ENCODE results near the gene STPG3.

The STPG3 gene

GRCh38 chr9:137243626-137244485, 7.2 kb upstream of the STPG3 start:
- H3K4me3 ChIP-seq (ENCODE audit: low read length) = peak overlapping the region; percentile 9; the same call in 1 of the 2 replicates
- peak overlapping the region; percentile 18; the same call in 1 of the 2 replicates for H3K27ac ChIP-seq (ENCODE audit: low read depth, low read length)
- H3K9ac ChIP-seq (ENCODE audit: low read depth, low read length) = peak overlapping the region; percentile 18; the same call in 1 of the 2 replicates
- no peaks in the 10 kb centered on the region for H3K27me3 ChIP-seq (ENCODE audit: insufficient read depth, low read length)
- H3K36me3 ChIP-seq (ENCODE audit: insufficient read depth, low read length) = peaks cover 22% of the 10 kb centered on the region
- no peaks in the 10 kb centered on the region for H3K9me3 ChIP-seq (ENCODE audit: insufficient read depth, low read depth, low read length)
- 61% methylated on average over 15 of the region's 15 CpGs for WGBS
- peaks cover 14% of the 10 kb centered on the region for H3K4me1 ChIP-seq (ENCODE audit: insufficient read depth, low read length)

GRCh38 chr9:137244486-137245449, 6.3 kb upstream of the STPG3 start:
- 66% methylated on average over 36 of the region's 36 CpGs for WGBS
- Histone ChIP-seq H3K36me3 (ENCODE audit: insufficient read depth, low read length) (peaks cover 22% of the 10 kb centered on the region), H3K4me3 (ENCODE audit: low read length) (no peak overlapping the region), H3K27ac (ENCODE audit: low read depth, low read length) (peak overlapping the region; percentile 27; the same call in 1 of the 2 replicates), H3K9me3 (ENCODE audit: insufficient read depth, low read depth, low read length) (no peaks in the 10 kb centered on the region), H3K27me3 (ENCODE audit: insufficient read depth, low read length) (no peaks in the 10 kb centered on the region), H3K4me1 (ENCODE audit: insufficient read depth, low read length) (peaks cover 14% of the 10 kb centered on the region), H3K9ac (ENCODE audit: low read depth, low read length) (peak overlapping the region; percentile 18; the same call in 1 of the 2 replicates)

DNA sequence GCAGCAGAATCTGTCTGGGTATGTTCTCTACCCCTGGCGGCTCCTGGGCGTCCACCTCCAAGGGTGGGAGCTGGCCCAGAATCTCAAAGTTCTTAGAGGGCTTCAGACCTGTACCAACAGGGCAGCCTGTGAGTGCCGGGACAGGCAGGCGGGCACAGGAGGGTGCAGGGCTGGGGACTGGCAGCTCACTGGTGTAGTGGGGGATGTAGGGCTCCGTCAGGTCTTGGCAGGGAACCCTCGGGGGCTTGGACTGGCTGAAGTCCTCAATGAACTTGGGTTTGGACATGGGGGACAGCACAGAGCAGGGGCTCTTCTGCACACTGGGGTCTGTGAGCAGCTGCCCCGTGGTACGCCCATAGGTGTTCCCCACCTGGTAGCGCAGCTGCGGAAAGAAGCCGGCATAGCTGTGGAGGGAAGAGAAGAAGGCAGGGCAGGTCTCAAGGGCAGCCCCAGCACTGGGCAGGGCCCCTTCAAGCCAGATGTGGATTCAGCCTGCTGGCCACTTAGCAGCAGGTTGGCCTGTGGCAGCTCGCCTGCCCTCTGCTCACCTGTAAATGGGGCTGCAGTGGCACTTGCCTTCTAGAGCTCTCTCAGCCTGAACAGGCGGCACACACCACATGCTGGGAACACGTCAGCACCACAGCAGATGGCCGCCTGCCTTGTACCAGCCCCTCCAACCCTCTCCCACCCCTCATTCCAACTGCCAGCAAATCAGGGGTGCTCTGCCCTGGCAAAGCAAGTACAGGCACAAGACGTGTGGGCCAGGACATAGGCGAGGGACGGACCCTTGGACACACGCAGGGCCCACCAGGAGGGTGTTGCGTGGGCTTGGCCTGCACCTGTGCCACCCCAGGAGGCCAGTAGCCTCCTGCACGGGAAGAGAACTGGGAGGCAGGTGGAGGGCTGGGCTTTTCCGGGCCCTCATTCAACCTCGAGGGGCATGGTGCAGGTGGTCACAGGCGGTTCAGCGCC, 5.3 kb upstream of the STPG3 start:
- Histone ChIP-seq H3K9ac (ENCODE audit: low read depth, low read length) (no peak overlapping the region), H3K4me1 (ENCODE audit: insufficient read depth, low read length) (peaks cover 14% of the 10 kb centered on the region), H3K36me3 (ENCODE audit: insufficient read depth, low read length) (peaks cover 22% of the 10 kb centered on the region), H3K27ac (ENCODE audit: low read depth, low read length) (no peak overlapping the region), H3K4me3 (ENCODE audit: low read length) (no peak overlapping the region), H3K9me3 (ENCODE audit: insufficient read depth, low read depth, low read length) (no peaks in the 10 kb centered on the region), H3K27me3 (ENCODE audit: insufficient read depth, low read length) (no peaks in the 10 kb centered on the region; the same call in 1 of the 2 replicates)
- 91% methylated on average over 25 of the region's 25 CpGs for WGBS

DNA sequence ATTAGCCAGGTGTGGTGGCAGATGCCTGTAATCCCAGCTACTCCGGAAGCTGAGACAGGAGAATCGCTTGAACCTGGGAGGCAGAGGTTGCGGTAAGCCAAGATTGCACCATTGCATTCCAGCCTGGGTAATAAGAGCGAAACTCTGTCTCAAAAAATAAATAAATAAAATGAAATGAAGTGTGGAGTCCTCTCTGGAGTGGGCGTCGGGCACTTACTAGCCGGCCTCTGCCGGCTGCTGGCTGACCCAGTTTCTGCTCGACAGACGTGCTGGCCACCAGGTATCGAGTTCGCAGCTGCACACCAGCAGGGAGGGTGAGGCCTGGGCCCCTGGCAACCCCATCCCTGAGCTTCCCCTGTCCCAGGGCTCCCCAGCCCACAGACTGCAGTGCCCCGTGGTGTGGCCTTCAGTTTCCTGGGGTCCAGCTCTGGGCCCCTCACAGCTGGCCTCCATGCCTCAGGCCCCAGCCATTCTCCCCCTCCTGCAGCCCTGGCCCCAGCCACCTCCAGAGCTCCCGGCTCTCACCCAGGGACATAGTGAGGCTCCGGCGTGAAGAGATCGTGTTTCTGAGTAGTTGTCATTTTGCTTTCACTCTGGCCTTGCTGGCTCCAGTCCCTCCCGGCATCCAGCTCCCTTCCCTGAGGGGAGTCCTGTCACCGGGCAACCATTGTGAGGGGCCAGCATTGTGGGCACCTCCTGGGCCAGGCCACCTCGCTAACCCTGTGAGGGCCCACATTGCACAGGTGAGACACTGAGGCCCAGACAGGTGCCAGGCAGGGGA, 3.8 kb upstream of the STPG3 start:
- WGBS = 81% methylated on average over 20 of the region's 20 CpGs
- Histone ChIP-seq H3K9me3 (ENCODE audit: insufficient read depth, low read depth, low read length) (no peaks in the 10 kb centered on the region), H3K27me3 (ENCODE audit: insufficient read depth, low read length) (no peaks in the 10 kb centered on the region; the same call in 1 of the 2 replicates)

GRCh38 chr9:137247916-137248175, 3.2 kb upstream of the STPG3 start:
- H3K4me1 ChIP-seq (ENCODE audit: insufficient read depth, low read length) = peaks cover 10% of the 10 kb centered on the region
- H3K9ac ChIP-seq (ENCODE audit: low read depth, low read length) = no peak overlapping the region
- H3K9me3 ChIP-seq (ENCODE audit: insufficient read depth, low read depth, low read length) = no peaks in the 10 kb centered on the region
- no peaks in the 10 kb centered on the region; the same call in 1 of the 2 replicates for H3K27me3 ChIP-seq (ENCODE audit: insufficient read depth, low read length)
- peaks cover 12% of the 10 kb centered on the region for H3K36me3 ChIP-seq (ENCODE audit: insufficient read depth, low read length)
- H3K4me3 ChIP-seq (ENCODE audit: low read length) = no peak overlapping the region
- no peak overlapping the region for H3K27ac ChIP-seq (ENCODE audit: low read depth, low read length)
- 93% methylated on average over 6 of the region's 6 CpGs for WGBS

More for the DNA sequence above, 3.8 kb upstream of the STPG3 start:
- H3K4me1 ChIP-seq (ENCODE audit: insufficient read depth, low read length) = peaks cover 11% of the 10 kb centered on the region
- H3K36me3 ChIP-seq (ENCODE audit: insufficient read depth, low read length) = peaks cover 17% of the 10 kb centered on the region
- no peak overlapping the region for H3K27ac ChIP-seq (ENCODE audit: low read depth, low read length)
- no peak overlapping the region for H3K4me3 ChIP-seq (ENCODE audit: low read length)
- H3K9ac ChIP-seq (ENCODE audit: low read depth, low read length) = 0 out of 2 replicates have a peak overlapping the region, but pooled peaks have one; percentile 19

DNA sequence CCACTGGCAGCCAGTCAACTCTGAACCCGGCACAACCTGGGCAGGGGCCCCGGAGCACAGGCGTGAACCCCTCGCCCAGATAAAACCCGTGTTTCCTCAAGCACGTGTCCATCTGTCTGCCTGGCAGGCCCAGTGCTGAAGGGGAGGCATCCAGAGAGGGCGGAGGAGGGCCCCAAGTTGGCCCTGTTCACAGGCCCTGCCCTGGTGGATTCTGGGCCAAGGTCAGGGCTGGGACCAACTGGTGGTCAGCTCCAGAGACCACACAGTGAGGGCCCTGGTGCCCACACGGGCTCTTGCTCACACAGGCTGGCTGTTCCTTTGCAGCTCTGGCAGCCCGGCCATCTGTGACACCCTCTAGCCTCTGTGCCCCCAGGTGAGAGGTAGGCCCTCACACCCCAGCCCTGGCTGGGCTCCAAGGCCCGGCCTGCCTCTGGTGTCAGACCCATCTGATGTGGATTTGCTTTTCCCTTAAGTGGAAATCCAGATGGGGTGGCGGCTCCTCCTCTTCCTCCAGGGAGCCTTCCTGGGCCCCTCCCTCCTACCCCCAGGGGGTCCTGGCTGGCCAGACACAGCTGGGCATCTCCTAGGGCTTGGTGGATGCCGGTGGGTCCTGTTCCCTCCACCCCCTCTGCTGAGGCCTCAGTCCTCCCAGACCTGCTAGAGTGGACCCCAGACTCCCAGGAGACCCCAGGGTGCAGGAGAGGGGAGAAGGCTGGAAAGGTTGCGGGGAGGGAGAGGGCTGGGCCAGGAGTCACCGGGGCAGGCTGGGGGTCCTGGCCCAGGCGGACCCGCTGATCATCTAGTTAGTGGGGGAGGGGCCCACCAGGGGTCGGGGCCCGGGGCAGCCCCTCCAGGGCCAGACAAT, 525 bp upstream of the STPG3 start:
- Histone ChIP-seq H3K9ac (ENCODE audit: low read depth, low read length) (no peak overlapping the region), H3K4me1 (ENCODE audit: insufficient read depth, low read length) (peaks cover 5% of the 10 kb centered on the region; the same call in 1 of the 2 replicates), H3K4me3 (ENCODE audit: low read length) (no peak overlapping the region), H3K9me3 (ENCODE audit: insufficient read depth, low read depth, low read length) (no peaks in the 10 kb centered on the region), H3K27ac (ENCODE audit: low read depth, low read length) (no peak overlapping the region), H3K36me3 (ENCODE audit: insufficient read depth, low read length) (no peaks in the 10 kb centered on the region), H3K27me3 (ENCODE audit: insufficient read depth, low read length) (no peaks in the 10 kb centered on the region; the same call in 1 of the 2 replicates)
- 80% methylated on average over 17 of the region's 18 CpGs for WGBS

DNA sequence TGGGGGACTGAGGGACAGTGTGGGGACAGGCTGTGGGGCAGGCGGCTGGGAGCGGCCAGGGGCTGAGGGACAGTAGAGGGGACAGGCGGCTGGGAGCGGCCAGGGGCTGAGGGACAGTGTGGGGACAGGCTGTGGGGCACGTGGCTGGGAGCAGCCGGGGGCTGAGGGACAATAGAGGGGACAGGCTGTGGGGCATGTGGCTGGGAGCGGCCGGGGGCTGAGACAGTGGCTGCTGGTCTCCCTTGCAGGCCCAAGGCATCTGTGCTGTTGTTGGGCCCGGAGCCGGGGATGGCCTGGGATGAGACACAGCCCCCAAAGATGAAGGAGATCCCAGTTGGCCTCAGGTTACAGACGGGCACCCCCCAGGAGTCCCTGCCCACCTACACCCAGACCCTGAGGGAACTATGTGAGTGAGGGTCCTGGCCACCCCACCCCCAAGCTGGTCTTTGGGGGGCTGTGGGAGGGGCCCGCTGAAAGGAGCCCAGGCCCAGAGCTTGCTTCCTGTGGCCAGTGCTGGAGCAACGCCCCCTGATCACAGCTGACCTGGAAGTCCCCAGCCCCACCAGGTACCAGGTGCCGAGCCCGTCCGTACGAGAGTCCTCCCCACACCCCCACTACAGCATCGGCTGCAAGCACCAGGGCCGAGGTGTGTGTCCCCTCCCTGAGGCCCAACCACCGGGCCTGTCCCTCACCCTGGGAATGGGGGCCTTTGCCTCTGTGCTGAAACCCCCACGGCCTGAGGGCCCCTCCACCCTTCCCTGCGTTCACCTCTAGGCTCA, 593 bp downstream of the STPG3 start:
- peaks cover 5% of the 10 kb centered on the region; the same call in 1 of the 2 replicates for H3K4me1 ChIP-seq (ENCODE audit: insufficient read depth, low read length)
- 91% methylated on average over 21 of the region's 22 CpGs for whole genome bisulfite sequencing

GRCh38 chr9:137252555-137253506, 1.7 kb downstream of the STPG3 start:
- no peak overlapping the region for H3K9ac ChIP-seq (ENCODE audit: low read depth, low read length)
- WGBS = 75% methylated on average over 35 of the region's 35 CpGs
- H3K27ac ChIP-seq (ENCODE audit: low read depth, low read length) = no peak overlapping the region

More for the DNA sequence above, 593 bp downstream of the STPG3 start:
- H3K9ac ChIP-seq (ENCODE audit: low read depth, low read length) = no peak overlapping the region
- no peaks in the 10 kb centered on the region; the same call in 1 of the 2 replicates for H3K27me3 ChIP-seq (ENCODE audit: insufficient read depth, low read length)
- H3K36me3 ChIP-seq (ENCODE audit: insufficient read depth, low read length) = peaks cover 3% of the 10 kb centered on the region
- H3K4me3 ChIP-seq (ENCODE audit: low read length) = no peak overlapping the region
- H3K9me3 ChIP-seq (ENCODE audit: insufficient read depth, low read depth, low read length) = no peaks in the 10 kb centered on the region
- no peak overlapping the region for H3K27ac ChIP-seq (ENCODE audit: low read depth, low read length)

More at GRCh38 chr9:137252555-137253506, 1.7 kb downstream of the STPG3 start:
- peaks cover 9% of the 10 kb centered on the region for H3K36me3 ChIP-seq (ENCODE audit: insufficient read depth, low read length)
- H3K4me1 ChIP-seq (ENCODE audit: insufficient read depth, low read length) = peaks cover 5% of the 10 kb centered on the region; the same call in 1 of the 2 replicates
- no peak overlapping the region for H3K4me3 ChIP-seq (ENCODE audit: low read length)
- no peaks in the 10 kb centered on the region; the same call in 1 of the 2 replicates for H3K27me3 ChIP-seq (ENCODE audit: insufficient read depth, low read length)
- H3K9me3 ChIP-seq (ENCODE audit: insufficient read depth, low read depth, low read length) = no peaks in the 10 kb centered on the region

Measured in HUES64 (cell line).